Measurements from ENCODE around the gene ICE2.
A peak's percentile ranks its signal among the peaks of the same experiment; 100 is the strongest.
"Not testable (repeated sequence)": the region's sequence is repeated elsewhere in the genome, so short reads cannot be mapped to it uniquely, and the experiment has no call there.

Gene ICE2

DNA sequence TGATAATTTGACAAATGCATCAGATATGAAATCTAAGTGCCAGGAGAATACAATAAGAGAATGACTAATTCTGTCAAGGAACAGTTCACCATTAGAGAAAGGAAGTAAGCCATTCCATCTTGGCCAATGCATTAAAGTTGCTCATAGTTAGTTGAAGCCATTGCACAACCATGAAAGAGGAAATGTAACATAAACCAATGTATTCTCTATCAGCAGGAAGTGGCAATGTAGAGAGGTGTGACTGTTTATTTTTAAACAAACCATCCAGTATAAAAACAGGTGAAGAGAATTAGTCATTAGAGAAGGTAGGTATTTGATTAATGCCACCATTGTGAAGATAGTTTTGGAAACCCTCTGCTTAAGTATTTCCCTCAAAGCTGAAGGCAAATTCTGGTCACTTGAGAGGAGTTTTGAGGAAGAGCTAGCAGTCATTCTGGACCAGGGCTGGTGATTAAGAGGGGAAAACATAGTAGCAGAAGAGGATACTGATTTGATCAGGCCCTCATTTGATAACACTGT lies 70.4 kb downstream of the ICE2 start:
- DNase-seq, result peak in 1 of 51 donors; percentile 19

GRCh38 chr15:60407415-60407805 lies 71.5 kb downstream of the ICE2 start:
- no peak for DNase-seq

GRCh38 chr15:60406513-60407414 lies 72.2 kb downstream of the ICE2 start:
- no peak for DNase-seq

GRCh38 chr15:60405399-60405798 lies 73.5 kb downstream of the ICE2 start:
- DNase-seq, result no peak

DNA sequence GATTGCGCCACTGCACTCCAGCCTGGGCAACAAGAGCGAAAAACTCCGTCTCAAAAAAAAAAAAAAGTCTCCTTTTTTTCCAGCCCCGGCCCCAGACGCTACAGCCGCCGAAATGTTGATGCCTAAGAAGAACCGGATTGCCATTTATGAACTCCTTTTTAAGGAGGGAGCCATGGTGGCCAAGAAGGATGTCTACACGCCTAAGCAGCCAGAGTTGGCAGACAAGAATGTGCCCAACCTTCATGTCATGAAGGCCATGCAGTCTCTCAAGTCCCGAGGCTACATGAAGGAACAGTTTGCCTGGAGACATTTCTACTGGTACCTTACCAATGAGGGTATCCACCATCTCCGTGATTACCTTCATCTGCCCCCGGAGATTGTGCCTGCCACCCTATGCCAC lies 74.6 kb downstream of the ICE2 start:
- DNase-seq, result not testable (repeated sequence)

- DNase-seq, result no peak
These were observed 78.0 kb downstream of the ICE2 start for GRCh38 chr15:60400944-60401343.

DNA sequence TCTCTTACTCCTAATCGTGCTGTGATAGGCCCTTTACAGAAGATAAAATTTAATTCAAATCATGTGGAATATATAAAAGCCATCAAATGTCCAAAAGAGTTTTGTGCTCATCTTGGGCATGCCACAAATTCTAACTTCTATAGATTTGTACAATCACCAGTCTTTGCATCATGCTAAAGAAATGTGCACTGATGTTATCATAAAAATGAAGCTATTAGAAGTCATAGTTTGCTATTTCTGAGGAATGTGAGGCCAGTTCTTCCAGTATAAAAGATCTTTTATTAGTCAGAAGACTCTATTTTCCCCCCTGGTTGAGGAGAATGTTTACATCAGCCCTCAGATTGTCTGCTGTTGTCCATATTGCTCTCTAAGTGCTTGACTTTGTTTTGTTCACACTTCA lies 79.0 kb downstream of the ICE2 start:
- no peak for DNase-seq

- DNase-seq, result no peak
These were observed 79.6 kb downstream of the ICE2 start for GRCh38 chr15:60399246-60399915.

DNA sequence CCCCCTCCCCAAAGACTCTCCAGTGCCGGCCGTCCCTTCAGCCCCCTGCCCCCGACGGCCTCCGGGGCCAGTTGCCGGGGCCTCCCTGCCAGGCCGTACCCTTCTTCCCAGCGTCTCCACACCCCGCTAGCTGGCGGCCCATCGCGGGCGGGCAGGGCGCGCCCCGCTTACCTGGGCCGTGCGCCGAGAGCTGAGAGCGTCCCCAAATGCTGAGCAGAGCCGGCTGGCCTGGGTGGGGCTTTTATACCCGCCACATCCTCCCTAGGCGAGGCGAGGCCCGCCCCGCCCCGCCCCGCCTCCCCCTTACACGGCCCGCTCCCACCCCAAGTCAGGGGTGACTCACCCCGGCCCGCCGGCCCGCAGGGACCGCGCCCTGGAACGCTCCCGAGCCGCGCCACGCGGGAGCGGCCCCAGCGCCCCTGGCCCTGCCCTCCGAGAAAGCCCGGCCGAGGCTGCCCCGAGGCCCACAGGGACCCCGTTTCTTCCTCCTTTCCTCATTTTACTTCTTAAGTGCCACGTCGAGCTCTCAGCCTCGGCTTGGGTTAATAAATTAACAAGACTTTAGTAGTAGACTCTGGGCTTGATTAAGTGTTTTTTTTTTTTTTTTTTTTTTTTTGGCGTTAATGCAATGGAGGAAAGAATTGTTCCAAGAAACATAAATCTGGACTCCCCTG lies 81.0 kb downstream of the ICE2 start, which contains the start of gene ANXA2:
Gene ANXA2, minus strand, starts transcription at position 215 of the 674 bp plus-strand sequence. CDS start 11,911 bp downstream, outside the sequence.
- DNase-seq, result peak in 13 of 51 donors; percentile 7 to 52 (median 25)

- peak in 3 of 51 donors; percentile 5 to 13 (median 11) for DNase-seq
These were observed 81.8 kb downstream of the ICE2 start for GRCh38 chr15:60396958-60397771.

- no peak for DNase-seq
These were observed 82.4 kb downstream of the ICE2 start for GRCh38 chr15:60396560-60396957.

GRCh38 chr15:60396100-60396499 lies 82.8 kb downstream of the ICE2 start:
- no peak for DNase-seq

GRCh38 chr15:60395276-60396011 lies 83.5 kb downstream of the ICE2 start:
- DNase-seq, result no peak

- no peak for DNase-seq
These were observed 84.2 kb downstream of the ICE2 start for GRCh38 chr15:60394689-60395097.

DNA sequence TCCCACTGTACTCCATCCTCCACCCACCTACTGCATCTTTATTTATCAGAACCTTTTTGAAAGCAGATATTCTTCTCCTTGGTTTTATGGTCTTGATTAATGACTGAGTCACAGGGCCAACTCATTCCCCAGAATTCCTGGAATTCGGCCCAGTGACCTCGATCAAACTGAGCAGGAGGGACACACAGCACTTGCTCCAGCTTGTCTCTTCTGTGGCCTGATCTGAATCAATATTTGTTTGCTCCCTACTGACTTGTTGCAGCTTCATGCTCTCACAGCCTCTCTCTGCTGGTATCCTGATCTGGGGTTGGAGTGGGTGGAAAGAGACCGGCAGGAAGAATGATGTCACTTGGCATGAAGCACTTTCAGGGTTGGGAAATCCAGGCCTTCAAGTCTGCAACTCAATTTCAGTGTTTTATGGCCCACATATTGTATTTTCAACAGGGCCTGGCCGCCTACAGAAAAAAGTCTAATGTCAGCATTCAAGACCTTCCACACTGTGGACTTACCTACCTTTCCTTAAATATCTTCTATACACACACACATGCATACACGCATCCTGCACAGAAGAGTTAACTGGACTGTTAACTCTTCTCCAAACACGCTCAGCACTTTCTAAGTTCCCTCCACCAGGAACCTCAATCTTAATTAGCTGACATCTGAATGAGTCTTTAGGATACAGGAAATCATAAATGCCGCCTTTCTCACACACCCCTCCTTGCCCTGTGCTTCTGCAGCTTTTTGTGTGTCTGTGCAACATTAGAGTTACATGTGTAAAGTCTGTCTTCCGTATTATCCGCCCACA lies 85.8 kb downstream of the ICE2 start:
- DNase-seq, result peak in 9 of 51 donors; percentile 15 to 79 (median 34)

DNA sequence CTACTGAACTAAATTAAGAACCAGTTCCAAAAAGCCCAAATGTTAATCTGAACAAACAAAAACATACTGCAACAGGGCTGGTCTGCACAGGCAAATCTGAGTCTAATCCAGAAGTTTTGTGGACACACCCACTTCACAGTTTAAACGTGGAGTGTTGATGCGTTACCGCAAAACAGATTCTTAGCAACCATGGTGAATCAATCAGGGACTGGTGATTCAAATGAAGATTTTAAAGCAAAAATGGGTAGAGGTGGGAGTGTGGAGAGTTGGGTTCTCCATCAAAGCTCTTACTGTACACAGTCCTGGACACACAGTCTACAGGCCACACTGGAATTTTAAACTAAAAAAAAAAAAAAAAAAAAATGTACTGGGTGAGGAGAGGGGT lies 86.3 kb downstream of the ICE2 start:
- DNase-seq, result no peak

DNA sequence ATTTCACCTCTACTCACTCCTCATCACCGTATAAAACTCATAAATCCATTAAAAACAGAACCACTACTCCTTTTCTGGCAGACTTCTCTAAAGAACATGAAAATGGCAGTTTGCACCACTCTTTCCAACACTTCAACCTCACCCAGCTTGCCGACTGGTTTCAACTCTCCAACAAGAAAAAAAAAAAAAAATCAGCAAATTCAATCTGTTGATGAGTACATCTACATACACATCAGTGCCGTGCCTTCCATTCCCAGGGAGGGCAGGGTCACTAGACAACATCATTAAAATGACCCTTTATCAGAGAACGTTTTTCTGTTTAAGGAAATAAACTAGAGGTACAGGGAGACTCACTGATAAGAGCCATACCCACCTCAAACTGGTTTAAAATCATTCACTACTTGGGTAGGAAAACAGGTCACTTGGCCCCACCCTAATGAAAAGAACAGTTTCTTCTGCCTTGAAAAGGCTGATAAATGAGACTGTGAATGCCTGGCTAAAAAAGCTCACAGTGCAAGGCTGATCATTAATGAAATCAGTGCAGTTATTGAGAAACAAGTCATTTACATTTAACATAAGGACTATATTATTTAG lies 87.1 kb downstream of the ICE2 start:
- DNase-seq, result no peak

- peak in 6 of 51 donors; percentile 3 to 41 (median 30) for DNase-seq
These were observed 88.0 kb downstream of the ICE2 start for GRCh38 chr15:60390871-60391501.
